ENCODE measurements around the gene ERVH48-1.

- TF ChIP-seq CTCF (IDR thresholded peaks at IDR 0.05): no peak
- TF ChIP-seq POLR2A (IDR thresholded peaks at IDR 0.05): no peak
These were observed 16.3 kb upstream of the ERVH48-1 start for GRCh38 chr21:42941696-42942085.

Data from upper lobe of left lung (tissue), 4 donors.